ENCODE results near the gene FGF12.
"Not testable (repeated sequence)": the region's sequence is repeated elsewhere in the genome, so short reads cannot be mapped to it uniquely, and the experiment has no call there.

FGF12 gene

GRCh38 chr3:192576704-192577103, 150.6 kb downstream of the FGF12 start:
- not testable (repeated sequence) for DNase-seq

GRCh38 chr3:192575879-192576506, 151.3 kb downstream of the FGF12 start:
- no peak for DNase-seq

GRCh38 chr3:192573240-192573639, 154.1 kb downstream of the FGF12 start:
- no peak for DNase-seq

- no peak for DNase-seq
Observed at GRCh38 chr3:192570821-192571791, 156.2 kb downstream of the FGF12 start.

GRCh38 chr3:192570315-192570714, 157.0 kb downstream of the FGF12 start:
- no peak for DNase-seq

GRCh38 chr3:192566706-192567290, 160.5 kb downstream of the FGF12 start:
- peak; percentile 56 for DNase-seq

- no peak for DNase-seq
Observed at GRCh38 chr3:192564611-192565010, 162.7 kb downstream of the FGF12 start.

GRCh38 chr3:192563417-192563816, 163.9 kb downstream of the FGF12 start:
- no peak for DNase-seq

- DNase-seq = no peak
Observed at GRCh38 chr3:192553707-192554106, 173.6 kb downstream of the FGF12 start.

- DNase-seq = no peak
Observed at GRCh38 chr3:192550356-192550755, 177.0 kb downstream of the FGF12 start.

- DNase-seq = no peak
Observed at GRCh38 chr3:192545333-192545732, 182.0 kb downstream of the FGF12 start.

- no peak for DNase-seq
Observed at GRCh38 chr3:192543163-192543562, 184.2 kb downstream of the FGF12 start.

GRCh38 chr3:192516820-192517219, 210.5 kb downstream of the FGF12 start:
- DNase-seq = no peak

- no peak for DNase-seq
Observed at GRCh38 chr3:192515664-192516045, 211.7 kb downstream of the FGF12 start.

GRCh38 chr3:192514754-192515663, 212.3 kb downstream of the FGF12 start:
- no peak for DNase-seq

GRCh38 chr3:192514081-192514753, 213.1 kb downstream of the FGF12 start:
- DNase-seq = no peak

GRCh38 chr3:192505731-192506130, 221.6 kb downstream of the FGF12 start:
- no peak for DNase-seq

- DNase-seq = no peak
Observed at GRCh38 chr3:192501401-192501800, 225.9 kb downstream of the FGF12 start.

GRCh38 chr3:192496905-192497587, 230.3 kb downstream of the FGF12 start:
- no peak for DNase-seq

- DNase-seq = no peak
Observed at GRCh38 chr3:192494174-192494573, 233.2 kb downstream of the FGF12 start.

GRCh38 chr3:192490720-192491119, 236.6 kb downstream of the FGF12 start:
- no peak for DNase-seq
